GM18861 (cell line): ENCODE measurements around the gene ORAI3.
"Not testable (repeated sequence)": the region's sequence is repeated elsewhere in the genome, so short reads cannot be mapped to it uniquely, and the experiment has no call there.

Source experiments
- ATAC-seq: cut with Tn5 transposase; IDR thresholded peaks from one replicate; pipeline ENCODE4 v1.9.1; 2021; ENCODE audit not compliant: unreplicated experiment

The ORAI3 gene

DNA sequence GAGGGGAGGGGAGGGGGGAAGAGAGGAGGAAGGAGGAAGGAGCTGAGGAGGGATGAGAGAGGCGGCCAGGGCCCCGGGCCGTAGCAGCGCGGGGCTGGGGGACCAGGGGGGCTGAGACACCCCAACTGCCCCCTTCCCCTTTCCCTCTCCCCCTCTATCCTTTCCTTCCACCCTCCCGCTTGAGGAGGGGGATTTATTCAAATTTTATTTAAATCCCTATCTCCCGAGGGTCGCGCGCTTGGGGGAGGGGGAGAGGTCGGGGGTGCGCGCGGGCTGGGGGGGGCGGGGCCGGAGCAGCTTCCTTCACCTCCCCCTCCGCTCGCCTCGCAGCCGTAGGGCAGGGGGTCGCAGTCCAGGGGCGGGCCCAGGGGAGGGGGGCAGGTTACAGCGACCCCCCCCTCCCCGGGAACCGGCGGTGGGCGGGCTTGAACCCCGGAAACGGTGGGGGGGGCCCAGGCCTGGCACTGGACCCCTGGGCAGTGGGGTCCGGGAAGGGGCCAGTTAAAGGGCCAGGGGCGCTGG, 25.3 kb upstream of the ORAI3 start, which contains the start of gene FBXL19:
Gene FBXL19, plus strand, starts transcription at position 19 of the 522 bp plus-strand sequence. CDS start 2,183 bp downstream, outside the sequence.
- no peak for ATAC-seq

DNA sequence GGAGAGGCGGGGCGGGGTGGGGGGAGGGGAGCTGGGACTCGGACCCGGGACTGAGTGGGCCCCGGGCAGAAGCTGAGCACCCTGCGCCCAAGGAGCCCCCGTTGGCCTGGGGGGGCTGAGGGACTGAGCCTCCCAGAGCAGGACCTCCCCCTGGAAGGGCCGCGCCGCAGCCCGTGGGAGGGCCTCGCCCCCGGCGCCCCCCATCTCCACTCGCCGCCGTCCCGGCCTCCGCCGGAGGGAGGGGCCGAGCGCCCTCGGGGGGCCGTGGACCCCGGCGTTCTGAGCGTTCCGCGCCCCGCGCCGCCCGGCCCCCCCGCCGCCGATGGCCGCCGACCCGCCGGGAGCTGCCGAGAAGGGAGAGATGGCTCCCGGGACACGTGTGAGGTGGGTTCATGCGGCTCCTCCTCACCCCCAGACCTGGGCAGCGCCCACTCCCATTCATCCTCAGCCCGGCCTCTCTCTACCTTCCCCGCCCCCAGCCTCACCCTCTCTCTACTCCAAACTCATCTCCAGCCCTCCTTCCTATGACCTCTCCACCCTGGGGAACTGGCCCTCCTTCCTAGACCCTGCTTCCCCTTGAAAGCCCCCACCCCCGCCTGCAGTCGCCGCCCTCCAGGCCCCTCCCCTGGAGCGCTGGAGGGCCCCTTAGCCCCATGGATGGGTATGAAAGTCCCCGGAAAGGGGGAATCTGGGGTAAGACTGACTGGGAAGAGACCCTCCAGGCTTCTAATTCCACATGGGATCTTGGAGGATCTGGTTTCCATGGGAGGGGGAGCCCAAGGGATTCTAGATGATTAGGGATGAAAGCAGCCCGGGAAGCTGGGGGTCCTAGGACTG, 24.6 kb upstream of the ORAI3 start:
- no peak for ATAC-seq

DNA sequence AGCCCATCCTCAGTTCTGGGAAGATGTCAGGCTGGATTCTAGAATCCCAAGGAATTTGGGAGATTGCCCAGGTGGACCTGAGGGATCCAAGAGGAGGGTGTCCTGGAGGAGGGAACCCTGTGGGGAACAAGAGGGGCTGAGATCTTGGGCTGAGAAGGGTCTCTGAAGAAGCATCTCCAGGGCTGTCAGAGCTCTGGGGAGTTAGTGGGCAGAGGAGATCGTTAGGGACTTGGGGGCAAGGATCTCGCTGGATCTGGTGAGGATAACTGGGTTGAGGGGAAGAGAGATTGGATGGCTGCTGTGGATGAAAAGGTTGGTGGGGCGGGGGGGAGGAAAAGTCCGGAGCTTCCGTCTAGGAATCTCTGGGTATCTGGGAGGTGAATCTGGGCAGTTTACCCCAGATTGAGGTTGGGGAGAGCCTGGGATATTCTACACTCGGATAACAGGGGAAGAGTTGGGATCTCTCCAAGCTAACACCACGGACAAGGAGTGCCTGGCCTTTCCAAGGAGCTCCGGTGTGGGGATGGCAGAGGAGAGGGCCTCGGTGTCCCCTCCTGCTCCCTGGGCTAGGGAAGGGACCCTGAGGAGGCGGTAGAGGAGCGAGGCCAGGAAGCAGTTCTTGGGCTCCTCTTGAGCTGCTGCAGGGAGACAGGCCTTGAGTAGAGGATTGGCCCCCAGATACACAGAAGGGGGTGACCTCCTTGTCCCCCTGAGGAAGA, 23.8 kb upstream of the ORAI3 start:
- no peak for ATAC-seq

DNA sequence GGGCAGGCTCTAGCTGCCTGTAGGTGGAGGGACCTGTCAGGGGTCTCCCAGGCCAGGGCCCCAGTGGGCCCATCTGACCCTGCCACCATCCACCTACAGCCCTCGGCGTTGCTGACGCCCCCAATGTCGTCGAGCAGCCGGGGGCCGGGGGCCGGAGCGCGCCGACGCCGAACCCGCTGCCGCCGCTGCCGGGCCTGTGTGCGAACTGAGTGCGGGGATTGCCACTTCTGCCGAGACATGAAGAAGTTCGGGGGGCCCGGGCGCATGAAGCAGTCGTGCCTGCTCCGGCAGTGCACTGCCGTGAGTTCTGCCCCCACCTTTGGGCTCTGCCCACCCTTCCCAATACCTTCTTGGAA, 23.3 kb upstream of the ORAI3 start:
- ATAC-seq: no peak

DNA sequence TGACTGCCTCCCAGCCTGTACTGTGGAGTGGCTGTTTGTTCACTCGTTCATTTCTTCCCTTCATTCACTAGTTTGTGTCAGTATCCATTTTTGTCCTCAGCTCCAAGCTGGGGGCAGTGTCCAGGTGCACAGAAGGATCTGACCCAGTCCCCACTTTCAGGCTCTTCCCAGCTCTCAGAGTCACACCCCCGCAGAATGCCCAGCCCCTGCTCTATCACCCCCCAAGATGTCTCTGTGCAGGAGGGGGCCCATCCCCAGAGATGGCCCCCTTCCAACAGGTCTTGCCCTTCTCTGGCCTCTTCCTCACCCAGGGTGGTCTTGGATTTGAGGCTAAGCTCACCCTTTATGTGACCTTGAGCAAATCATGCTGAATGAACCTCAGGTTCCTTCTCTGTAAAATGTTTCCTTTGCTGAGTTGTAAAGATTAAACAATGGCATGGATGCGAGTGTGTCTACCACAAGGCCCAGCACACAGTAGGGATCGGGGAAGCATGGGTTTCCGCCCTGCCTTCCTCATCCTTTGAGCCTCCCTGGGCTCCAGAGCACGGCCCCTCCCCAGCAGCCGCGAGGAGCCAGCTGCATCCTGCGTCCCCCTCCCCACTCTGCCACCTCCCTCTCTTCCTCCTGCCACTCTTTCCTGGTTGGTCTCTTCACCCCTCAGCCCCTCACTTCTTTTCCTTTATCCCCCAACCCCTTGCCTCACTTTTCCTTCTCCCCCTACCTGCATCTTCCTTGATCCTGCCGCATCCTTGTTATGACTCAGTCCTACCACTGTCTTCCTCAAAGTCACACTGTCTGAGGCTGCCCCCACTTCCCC, 22.7 kb upstream of the ORAI3 start:
- ATAC-seq: no peak

DNA sequence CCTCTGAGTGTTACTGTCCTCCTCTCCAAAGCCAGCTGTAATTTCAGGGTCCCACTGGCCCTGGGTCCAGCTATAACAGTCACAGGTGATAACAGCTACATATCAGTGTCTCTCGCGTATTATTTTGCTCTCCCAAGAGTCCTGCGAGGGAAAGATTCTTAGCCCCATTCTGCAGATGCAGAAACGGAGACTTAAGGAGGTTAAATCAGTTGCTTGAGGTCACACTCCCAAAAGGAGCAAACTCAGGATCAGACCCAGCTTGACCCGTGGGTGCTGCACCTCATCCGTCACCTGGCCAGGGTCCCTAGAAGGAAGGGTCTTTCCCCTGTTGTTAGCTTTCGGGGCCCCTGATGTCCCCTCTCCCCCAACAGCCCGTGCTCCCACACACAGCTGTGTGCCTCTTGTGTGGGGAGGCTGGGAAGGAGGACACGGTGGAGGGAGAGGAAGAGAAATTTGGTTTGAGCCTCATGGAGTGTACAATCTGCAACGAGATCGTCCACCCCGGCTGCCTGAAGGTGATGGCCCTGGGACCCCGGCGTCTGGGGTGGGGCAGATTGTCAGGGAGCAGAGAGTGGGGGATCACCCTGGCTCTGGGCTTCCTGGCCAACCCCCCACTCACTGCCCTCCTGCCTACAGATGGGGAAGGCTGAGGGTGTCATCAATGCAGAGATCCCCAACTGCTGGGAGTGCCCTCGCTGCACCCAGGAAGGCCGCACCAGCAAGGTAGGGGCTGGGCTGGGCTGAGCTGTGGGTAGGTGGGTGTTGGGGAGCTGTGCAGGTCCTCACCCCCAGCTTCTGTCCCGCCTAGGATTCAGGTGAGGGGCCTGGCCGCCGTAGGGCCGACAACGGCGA, 21.7 kb upstream of the ORAI3 start:
- no peak for ATAC-seq

DNA sequence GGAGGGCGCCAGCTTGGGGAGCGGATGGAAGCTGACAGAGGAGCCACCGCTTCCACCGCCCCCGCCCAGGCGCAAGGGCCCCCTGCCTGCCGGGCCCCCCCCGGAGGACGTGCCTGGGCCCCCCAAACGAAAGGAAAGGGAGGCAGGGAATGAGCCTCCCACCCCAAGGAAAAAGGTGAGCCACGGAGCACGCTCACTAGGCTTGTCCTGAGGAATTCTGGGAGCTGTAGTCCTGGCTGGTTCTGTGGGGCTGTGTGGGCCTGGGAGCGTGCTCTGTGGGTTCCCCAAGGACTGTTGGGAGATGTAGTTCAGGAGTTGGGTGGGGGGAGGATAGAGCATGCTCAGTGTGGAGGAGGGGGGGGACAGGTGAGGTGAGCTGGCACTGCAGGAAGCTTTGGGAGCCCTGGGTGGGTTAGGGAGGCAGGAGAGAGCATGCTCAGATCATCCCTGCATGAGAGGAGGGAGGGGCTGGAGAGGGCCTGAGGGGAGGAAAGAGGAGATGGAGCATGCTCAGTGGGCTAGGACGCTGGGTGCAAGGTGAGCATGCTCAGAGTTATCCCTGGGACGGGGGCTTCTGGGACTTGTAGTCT, 21.0 kb upstream of the ORAI3 start:
- ATAC-seq: no peak

DNA sequence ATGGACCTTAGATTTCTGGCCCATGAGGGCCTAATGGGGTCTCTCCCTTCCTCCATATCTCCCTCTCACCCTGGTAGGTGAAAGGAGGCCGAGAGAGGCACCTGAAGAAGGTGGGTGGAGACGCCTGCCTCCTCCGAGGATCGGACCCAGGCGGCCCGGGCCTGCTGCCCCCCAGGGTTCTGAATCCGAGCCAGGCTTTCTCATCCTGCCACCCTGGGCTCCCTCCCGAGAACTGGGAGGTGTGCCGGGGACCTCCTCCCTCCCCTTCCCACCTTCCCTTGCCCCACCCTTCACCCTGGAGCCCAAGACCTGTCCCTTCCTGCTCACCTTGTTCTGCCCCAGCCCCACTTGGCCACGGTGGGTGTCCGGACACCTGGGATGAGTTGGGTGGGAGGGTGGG, 20.5 kb upstream of the ORAI3 start:
- no peak for ATAC-seq

DNA sequence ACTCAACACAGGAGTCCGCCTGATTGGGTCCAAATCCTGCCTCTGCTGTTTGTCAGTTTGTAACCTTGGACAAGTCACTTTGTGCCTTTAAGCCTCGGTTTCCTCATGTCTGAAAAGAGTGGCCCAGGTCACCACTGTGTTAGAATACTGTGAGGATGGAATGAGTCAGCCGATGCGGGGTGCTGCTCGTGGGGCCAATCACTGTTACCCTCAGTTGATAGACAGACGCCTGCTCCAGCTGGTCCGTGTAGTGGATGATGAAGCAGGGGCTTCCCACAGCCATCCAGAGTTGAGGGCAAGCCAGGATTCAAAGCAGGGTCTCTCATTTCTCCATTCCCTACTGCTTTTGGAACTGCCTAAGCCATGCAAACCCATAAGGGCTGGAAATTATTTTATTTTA, 19.7 kb upstream of the ORAI3 start:
- ATAC-seq: no peak

DNA sequence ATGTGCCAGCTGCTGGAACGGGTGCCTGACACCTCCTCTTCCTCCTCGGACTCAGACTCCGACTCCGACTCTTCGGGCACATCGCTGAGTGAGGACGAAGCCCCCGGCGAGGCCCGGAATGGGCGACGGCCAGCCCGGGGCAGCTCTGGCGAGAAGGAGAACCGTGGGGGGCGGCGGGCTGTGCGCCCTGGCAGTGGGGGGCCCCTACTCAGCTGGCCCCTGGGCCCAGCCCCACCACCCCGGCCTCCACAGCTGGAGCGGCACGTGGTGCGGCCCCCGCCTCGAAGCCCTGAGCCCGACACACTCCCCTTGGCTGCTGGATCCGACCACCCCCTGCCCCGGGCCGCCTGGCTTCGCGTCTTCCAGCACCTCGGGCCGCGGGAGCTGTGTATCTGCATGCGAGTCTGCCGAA, 18.7 kb upstream of the ORAI3 start:
- no peak for ATAC-seq

DNA sequence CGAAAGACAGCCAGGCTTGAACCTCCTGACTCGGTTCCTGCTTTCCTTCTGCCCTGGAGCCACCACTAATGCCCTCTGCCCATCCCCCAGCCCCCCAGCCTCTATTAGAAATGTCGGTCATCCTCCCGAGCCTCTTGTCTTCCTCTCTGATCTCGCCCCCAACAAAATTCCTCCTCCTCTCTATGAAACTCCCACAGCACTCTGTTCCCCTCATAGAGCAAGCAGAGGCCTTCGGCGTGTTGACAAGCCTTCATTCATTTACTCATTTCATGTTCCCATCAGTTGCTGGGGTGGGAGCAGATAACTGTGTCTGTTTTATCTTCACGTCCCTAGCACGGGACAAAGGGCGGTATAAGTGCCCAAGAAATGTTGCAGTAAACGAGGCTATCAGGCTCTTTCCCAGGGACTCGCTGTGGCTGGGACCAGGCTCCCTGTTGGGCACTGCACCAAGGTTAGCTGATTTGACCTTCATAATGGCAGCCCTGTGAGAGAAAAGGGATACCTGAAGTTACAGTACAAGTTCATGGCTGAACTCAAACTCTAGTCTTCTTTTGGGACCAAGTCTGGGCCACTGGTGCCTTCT, 17.7 kb upstream of the ORAI3 start:
- ATAC-seq: no peak

DNA sequence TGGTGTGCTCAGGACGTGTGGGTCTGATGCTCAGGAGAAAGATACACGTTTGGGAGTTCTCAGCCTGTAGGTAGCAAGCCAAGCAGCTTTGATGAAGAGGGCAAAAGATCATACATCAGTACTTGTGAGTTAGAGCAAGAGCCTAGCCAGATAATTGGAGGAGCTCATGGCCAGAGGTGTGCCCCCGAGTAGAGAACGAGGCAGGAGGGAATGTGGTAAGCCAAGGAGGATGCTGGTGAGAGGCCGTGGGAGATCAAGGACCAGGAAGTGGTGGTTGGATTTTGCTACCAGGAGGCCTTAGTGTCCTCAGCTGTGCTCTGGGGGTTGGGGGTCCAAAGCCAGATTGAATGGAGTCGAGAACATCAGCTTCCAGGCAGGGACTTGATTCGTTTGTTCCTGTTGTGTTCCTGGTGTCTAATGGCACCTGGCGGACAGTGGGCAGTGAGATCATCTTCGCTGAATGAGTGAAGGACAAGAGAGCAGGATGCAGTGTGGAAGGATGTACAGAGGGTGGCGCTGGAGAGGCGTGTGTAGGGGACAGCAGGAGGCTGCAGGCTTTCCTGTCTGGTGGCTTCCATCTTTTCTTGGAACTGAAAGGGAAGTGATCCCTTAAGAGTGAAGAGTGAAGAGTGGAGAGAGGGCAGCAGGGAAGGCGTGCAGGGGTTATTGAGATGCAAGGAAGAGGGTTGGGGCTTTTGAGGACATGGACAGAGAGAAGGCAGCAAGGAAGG, 13.9 kb upstream of the ORAI3 start:
- ATAC-seq: no peak

DNA sequence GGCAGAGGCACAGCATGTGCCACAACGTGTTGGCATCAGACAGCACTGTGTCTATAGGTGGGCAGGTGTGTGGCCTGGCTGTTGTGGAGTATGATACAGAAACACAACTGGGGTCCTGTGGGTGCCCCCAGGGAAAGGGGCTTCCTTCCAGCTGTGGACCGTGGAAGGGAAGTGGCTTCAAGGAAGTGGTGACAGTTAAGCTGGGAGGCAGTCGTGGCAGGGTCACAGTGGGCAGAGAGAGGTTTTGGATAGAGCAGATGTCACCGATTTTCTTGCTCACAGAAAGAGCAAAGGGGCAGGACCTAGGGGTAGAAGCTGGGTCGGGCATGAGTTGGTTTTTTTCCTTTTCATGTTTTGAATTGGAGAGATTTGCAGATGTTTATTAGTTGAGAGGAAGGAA, 11.2 kb upstream of the ORAI3 start:
- ATAC-seq: no peak

DNA sequence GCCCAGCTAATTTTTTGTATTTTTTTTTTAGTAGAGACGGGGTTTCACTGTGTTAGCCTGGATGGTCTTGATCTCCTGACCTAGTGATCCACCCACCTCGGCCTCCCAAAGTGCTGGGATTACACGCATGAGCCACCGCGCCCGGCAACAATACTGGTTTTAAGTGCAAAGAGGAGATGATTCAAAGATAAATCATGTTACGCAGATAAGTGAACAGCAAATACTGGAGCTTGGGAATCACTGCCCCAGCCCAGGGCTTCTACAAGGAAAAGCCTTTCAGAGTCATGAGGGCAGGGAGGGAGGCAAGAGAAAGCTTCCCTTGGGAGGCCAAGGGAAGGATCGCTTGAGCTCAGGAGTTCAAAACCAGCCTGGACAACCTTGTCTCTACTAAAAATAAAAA, 9.3 kb upstream of the ORAI3 start:
- ATAC-seq: not testable (repeated sequence)

DNA sequence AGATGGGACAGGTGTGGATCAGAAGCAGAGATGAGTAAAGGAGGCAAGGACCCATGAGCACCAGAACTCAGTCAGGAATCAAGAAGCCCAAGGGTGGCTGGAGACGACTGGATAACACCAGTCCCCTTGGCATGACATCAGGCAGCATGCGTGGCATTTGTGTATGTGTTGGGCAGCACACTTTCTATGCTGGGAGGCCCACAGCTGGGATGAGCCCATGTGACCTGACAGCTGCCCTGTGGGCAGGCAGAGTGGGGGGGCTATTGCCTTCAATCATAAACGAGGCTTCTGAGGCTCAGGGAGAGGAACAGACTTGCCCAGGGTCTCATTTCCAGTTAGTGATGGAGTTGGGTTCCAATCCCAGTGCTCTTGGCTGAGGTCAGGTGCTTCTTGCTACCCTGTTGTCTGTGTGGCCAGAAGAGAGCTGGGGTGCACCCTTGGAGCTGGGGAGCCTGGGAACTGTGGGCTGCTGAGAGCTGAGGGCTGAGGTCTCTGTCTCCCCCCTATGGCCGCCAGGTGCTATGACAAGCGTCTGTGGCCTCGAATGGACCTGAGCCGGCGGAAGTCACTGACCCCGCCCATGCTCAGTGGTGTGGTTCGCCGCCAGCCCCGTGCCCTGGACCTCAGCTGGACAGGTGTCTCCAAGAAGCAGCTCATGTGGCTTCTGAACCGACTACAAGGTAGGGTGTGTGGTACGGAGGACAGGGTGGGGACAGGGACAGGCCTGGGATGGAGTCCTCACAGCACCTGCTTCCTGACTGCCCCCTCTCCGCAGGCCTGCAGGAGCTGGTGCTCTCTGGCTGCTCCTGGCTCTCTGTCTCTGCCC, 7.1 kb upstream of the ORAI3 start:
- peak; percentile 63 for ATAC-seq

DNA sequence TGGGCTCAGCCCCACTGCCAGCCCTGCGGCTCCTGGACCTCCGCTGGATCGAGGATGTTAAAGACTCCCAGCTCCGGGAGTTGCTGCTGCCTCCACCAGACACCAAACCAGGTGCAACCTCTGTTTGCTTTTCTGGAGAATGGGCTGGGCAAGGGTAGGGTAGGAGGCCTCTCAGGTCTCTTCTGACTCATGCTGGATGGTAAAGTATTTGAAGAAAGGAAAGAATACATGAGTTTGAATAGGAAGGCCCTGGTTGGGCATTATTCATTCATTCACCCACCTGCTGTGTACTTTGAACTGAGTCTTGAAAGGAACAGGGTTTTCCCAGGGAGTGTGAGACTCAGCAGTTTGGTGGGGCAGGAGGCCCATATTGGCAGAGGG, 6.5 kb upstream of the ORAI3 start:
- no peak for ATAC-seq

DNA sequence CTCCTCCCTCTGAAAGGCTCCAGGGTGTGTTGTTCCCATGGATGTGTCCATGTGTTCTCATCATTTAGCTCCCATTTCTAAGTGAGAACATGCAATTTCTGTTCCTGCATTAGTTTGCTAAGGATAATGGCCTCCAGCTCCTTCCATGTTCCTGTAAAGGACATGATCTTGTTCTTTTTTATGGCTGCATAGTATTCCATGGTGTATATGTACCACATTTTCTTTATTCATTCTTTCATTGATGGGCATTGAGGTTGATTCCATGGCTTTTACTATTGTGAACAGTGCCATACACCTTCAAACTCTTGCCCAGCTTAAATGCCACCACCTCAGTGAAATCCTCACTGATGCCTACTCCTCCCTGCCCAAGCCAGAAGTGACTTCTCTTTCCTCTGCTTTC, 4.5 kb upstream of the ORAI3 start:
- ATAC-seq: no peak
